Colonic mucosa (tissue), 4 donors: ENCODE data around the gene OCEL1. TPM values are rescaled to one million over a fixed set of nuclear protein-coding genes. Genes with fewer than 3 reads are reported as not detected.
"Not testable (repeated sequence)": the region's sequence is repeated elsewhere in the genome, so short reads cannot be mapped to it uniquely, and the experiment has no call there.

Source experiments
- DNase-seq: peaks from one replicate; pipeline ENCODE4 v3.0.0-alpha.2; 2020
- H3K27ac ChIP-seq: fragments of 200-600 bp; one replicate; pipeline ENCODE4 v1.8.0; 2021
- H3K27me3 ChIP-seq: fragments of 200-600 bp; one replicate; pipeline ENCODE4 v1.8.0; 2021
- H3K36me3 ChIP-seq: fragments of 200-600 bp; one replicate; pipeline ENCODE4 v1.8.0; 2021
- H3K4me1 ChIP-seq: fragments of 200-600 bp; one replicate; pipeline ENCODE4 v1.8.0; 2021; ENCODE audit warnings: mild to moderate bottlenecking
- H3K4me3 ChIP-seq: fragments of 200-600 bp; one replicate; pipeline ENCODE4 v1.8.0; 2021
- H3K9ac ChIP-seq, 2 donors: one replicate each; pipeline ENCODE4 v1.7.0; 2013; ENCODE audit warnings: control low read depth in 2 of 2, low read depth in 2 of 2, low read length in 2 of 2
- H3K9me3 ChIP-seq: fragments of 200-600 bp; one replicate; pipeline ENCODE4 v1.8.0; 2021
- CTCF ChIP-seq: fragments of 200-600 bp; IDR thresholded peaks from one replicate; pipeline ENCODE4 v1.8.0; 2022; ENCODE audit warnings: antibody characterized with exemption, mild to moderate bottlenecking
- intact Hi-C: fragments of 100-400 bp; cut with DNase I; formaldehyde crosslinking; loops from one replicate; pipeline ENCODE4 v1.14.1; 2022
- total RNA-seq, 2 donors: library from RNA; stranded (reverse); fragmentation: NEBNext Ultra II Directional in 1 of 2; extraction: Animal tissue kit (Norgen Biotek cat#: 25700) in 1 of 2; gene quantifications; one replicate each; pipeline ENCODE4 v1.2.1, GENCODE V29; 2021
- donor health status: healthy.
- donor health status: DM: no; HTN: no; CAD: no.
- donor health status: DM: no; HTN: no; CAD: no.

The OCEL1 gene
- total RNA-seq, 2 donors from 2014 or later: 35.7 to 46.9 TPM

- peak; percentile 98 for DNase-seq
- H3K9me3 ChIP-seq: no peaks in the 10 kb centered on the region
- intact Hi-C loops: no loop called here
- H3K27me3 ChIP-seq: no peaks in the 10 kb centered on the region
- H3K9ac ChIP-seq: peak within 1 kb of the TSS; percentile 68 to 87
- no peaks in the 10 kb centered on the region for H3K36me3 ChIP-seq
- no peak for TF ChIP-seq CTCF
- H3K4me3 ChIP-seq: peak within 1 kb of the TSS; percentile 67
- H3K4me1 ChIP-seq: no peaks in the 10 kb centered on the region
- H3K27ac ChIP-seq: peak within 1 kb of the TSS; percentile 57
These were observed 41.2 kb downstream of the OCEL1 start, which contains the start of gene BABAM1 for GRCh38 chr19:17266975-17267788. BABAM1 (plus strand) TSS chr19:17267443; CDS start chr19:17268807, 1,364 bp downstream.

- no peaks in the 10 kb centered on the region for H3K36me3 ChIP-seq
- H3K27ac ChIP-seq: no peak overlapping the region
- H3K9ac ChIP-seq: no peak overlapping the region
- DNase-seq: no peak
- H3K27me3 ChIP-seq: no peaks in the 10 kb centered on the region
- no peak overlapping the region for H3K4me3 ChIP-seq
- H3K4me1 ChIP-seq: no peaks in the 10 kb centered on the region
- intact Hi-C loops: no loop called here
- TF ChIP-seq CTCF: no peak
- H3K9me3 ChIP-seq: no peaks in the 10 kb centered on the region
These were observed 42.7 kb downstream of the OCEL1 start for GRCh38 chr19:17268754-17269153.

- intact Hi-C loops, H3K9ac ChIP-seq, H3K27me3 ChIP-seq, H3K4me1 ChIP-seq, H3K9me3 ChIP-seq, DNase-seq, H3K36me3 ChIP-seq, H3K27ac ChIP-seq, H3K4me3 ChIP-seq: not testable (repeated sequence)
These were observed 48.9 kb downstream of the OCEL1 start for GRCh38 chr19:17274892-17275291.

GRCh38 chr19:17275441-17276175 lies 49.6 kb downstream of the OCEL1 start:
- DNase-seq: no peak
- Histone ChIP-seq H3K9ac (no peak overlapping the region), H3K4me3 (no peak overlapping the region), H3K27ac (no peak overlapping the region), H3K9me3 (no peaks in the 10 kb centered on the region), H3K36me3 (no peaks in the 10 kb centered on the region), H3K4me1 (no peaks in the 10 kb centered on the region), H3K27me3 (no peaks in the 10 kb centered on the region)
- no peak for TF ChIP-seq CTCF
- intact Hi-C loops: no loop called here

Other genes with a start within 250 kb of the OCEL1 start
- gene CPAMD8, start 199.4 kb upstream of the OCEL1 start, total RNA-seq: 1 to 10 TPM; 1.8 to 3.5 TPM
- gene HAUS8, start 150.8 kb upstream of the OCEL1 start, total RNA-seq: 10 to 100 TPM; 10.6 to 29.8 TPM
- 10 to 100 TPM; 56.5 to 89.2 TPM for gene MYO9B, start 150.4 kb upstream of the OCEL1 start, total RNA-seq
- 10 to 100 TPM; 18.2 to 22.4 TPM for gene USE1, start 10.9 kb upstream of the OCEL1 start, total RNA-seq
- gene NR2F6, start 19.7 kb downstream of the OCEL1 start, total RNA-seq: 100 to 1,000 TPM; 129 to 195 TPM
- 1 to 10 TPM; 1.1 to 1.3 TPM for gene USHBP1, start 38.5 kb downstream of the OCEL1 start, total RNA-seq
- 10 to 100 TPM; 73.7 to 94.7 TPM for gene BABAM1, start 41.2 kb downstream of the OCEL1 start, total RNA-seq
- under 1 TPM; 0.27 to 0.44 TPM for gene ANKLE1, start 55.7 kb downstream of the OCEL1 start, total RNA-seq
- 1 to 10 TPM; 4.3 to 5.2 TPM for gene ABHD8, start 77.2 kb downstream of the OCEL1 start, total RNA-seq
- 100 to 1,000 TPM; 127 to 184 TPM for gene MRPL34, start 79.6 kb downstream of the OCEL1 start, total RNA-seq
- 10 to 100 TPM; 39.1 to 45.0 TPM for gene DDA1, start 83.3 kb downstream of the OCEL1 start, total RNA-seq
- 10 to 100 TPM in 1 of 2 donors, 1 to 10 TPM in 1; 8.9 to 13.7 TPM for gene ANO8, start 108.6 kb downstream of the OCEL1 start, total RNA-seq
- gene GTPBP3, start 111.3 kb downstream of the OCEL1 start, total RNA-seq: 10 to 100 TPM; 15.4 to 26.9 TPM
- 10 to 100 TPM; 20.8 to 47.1 TPM for gene PLVAP, start 151.1 kb downstream of the OCEL1 start, total RNA-seq
- gene CCDC194, start 168.0 kb downstream of the OCEL1 start, total RNA-seq: not detected
- 10 to 100 TPM; 12.8 to 15.6 TPM for gene BST2, start 179.4 kb downstream of the OCEL1 start, total RNA-seq
- 10 to 100 TPM; 53.1 to 70.1 TPM for gene MVB12A, start 193.8 kb downstream of the OCEL1 start, total RNA-seq
- gene TMEM221, start 222.4 kb downstream of the OCEL1 start, total RNA-seq: not detected
- not detected for gene NXNL1, start 234.7 kb downstream of the OCEL1 start, total RNA-seq
- 1 to 10 TPM; 4.2 to 5.1 TPM for gene SLC27A1, start 244.3 kb downstream of the OCEL1 start, total RNA-seq